T1000 (cell line): ENCODE measurements around the gene AK8.
"Not testable (repeated sequence)": the region's sequence is repeated elsewhere in the genome, so short reads cannot be mapped to it uniquely, and the experiment has no call there.

Experiments
- DNase-seq: peaks from one replicate; lab custom pipeline; 2025; ENCODE audit warnings: mixed read lengths; lab: John Stamatoyannopoulos, UW

Gene AK8

GRCh38 chr9:132742821-132743311 is 135.2 kb downstream of the AK8 start:
- DNase-seq, result no peak

- DNase-seq, result no peak
These were observed 137.4 kb downstream of the AK8 start for GRCh38 chr9:132740526-132741309.

- no peak for DNase-seq
These were observed 138.3 kb downstream of the AK8 start for GRCh38 chr9:132739710-132740310.

GRCh38 chr9:132733260-132733815 is 144.7 kb downstream of the AK8 start:
- no peak for DNase-seq

GRCh38 chr9:132732326-132733259 is 145.5 kb downstream of the AK8 start:
- DNase-seq, result no peak

GRCh38 chr9:132731230-132731629 is 146.9 kb downstream of the AK8 start:
- no peak for DNase-seq

GRCh38 chr9:132730054-132731033 is 147.7 kb downstream of the AK8 start:
- no peak for DNase-seq

GRCh38 chr9:132729235-132729890 is 148.7 kb downstream of the AK8 start:
- no peak for DNase-seq

- DNase-seq, result no peak
These were observed 149.6 kb downstream of the AK8 start for GRCh38 chr9:132728497-132728896.

- DNase-seq, result no peak
These were observed 150.0 kb downstream of the AK8 start for GRCh38 chr9:132728071-132728470.

GRCh38 chr9:132726576-132727130 is 151.4 kb downstream of the AK8 start:
- no peak for DNase-seq

- DNase-seq, result no peak
These were observed 152.8 kb downstream of the AK8 start for GRCh38 chr9:132725306-132725705.

- no peak for DNase-seq
These were observed 154.3 kb downstream of the AK8 start for GRCh38 chr9:132723809-132724208.

- no peak for DNase-seq
These were observed 155.5 kb downstream of the AK8 start for GRCh38 chr9:132722564-132723065.

- no peak for DNase-seq
These were observed 156.4 kb downstream of the AK8 start for GRCh38 chr9:132721661-132722060.

- DNase-seq, result not testable (repeated sequence)
These were observed 159.6 kb downstream of the AK8 start for GRCh38 chr9:132718381-132718928.

GRCh38 chr9:132717326-132717945 is 160.6 kb downstream of the AK8 start:
- no peak for DNase-seq

- no peak for DNase-seq
These were observed 162.1 kb downstream of the AK8 start for GRCh38 chr9:132716007-132716406.

- no peak for DNase-seq
These were observed 165.3 kb downstream of the AK8 start for GRCh38 chr9:132712753-132713152.
